PC-3 (cell line): ENCODE results near the gene MAMLD1. TPM values are rescaled to one million over a fixed set of nuclear protein-coding genes. Genes with fewer than 3 reads are reported as not detected.

ENCODE experiments used
- ATAC-seq: fragments of 200-7000 bp; cut with Tn5 transposase; 2 replicates; pipeline ENCODE4 v1.9.1; 2020; ENCODE audit warnings: mild to moderate bottlenecking, moderate library complexity
- BruUV-seq: library from RNA; stranded (reverse); fragments of 400-500 nt; replicated peaks from 2 replicates; lab custom pipeline; 2021; lab: Mats Ljungman, UMichigan
- CTCF ChIA-PET: fragments of 300-600 bp; sonication (Branson Sonifier 250); formaldehyde crosslinking; loops from one replicate; lab custom pipeline; 2022; ENCODE audit warnings: antibody characterized with exemption; lab: Charles Lee
- POLR2A ChIA-PET: fragments of 300-600 bp; sonication (Branson Sonifier 250); formaldehyde crosslinking; loops from one replicate; lab custom pipeline; 2022; ENCODE audit warnings: antibody characterized with exemption; ENCODE audit not compliant: unreplicated experiment; lab: Charles Lee
- DNase-seq: peaks from one replicate; pipeline ENCODE4 v3.0.0-alpha.2; 2015
- H2AFZ ChIP-seq: fragments of 300-600 bp; sonication (generic); 2 replicates; pipeline ENCODE4 v1.6.0; 2016; ENCODE audit warnings: antibody characterized with exemption, low read length
- H3F3A ChIP-seq: fragments of 300-600 bp; sonication (generic); one replicate; pipeline ENCODE4 v1.6.0; 2017; ENCODE audit warnings: antibody characterized with exemption, low read length, control low read depth, mild to moderate bottlenecking; ENCODE audit not compliant: unreplicated experiment
- H3K27ac ChIP-seq: fragments of 300-600 bp; sonication (generic); 2 replicates; pipeline ENCODE4 v1.5.1; 2016; ENCODE audit warnings: mild to moderate bottlenecking, low read length
- H3K27me3 ChIP-seq: fragments of 300-600 bp; sonication (generic); 2 replicates; pipeline ENCODE4 v1.6.1; 2016; ENCODE audit warnings: low read length, mixed read lengths
- H3K36me3 ChIP-seq: fragments of 300-600 bp; sonication (generic); 2 replicates; pipeline ENCODE4 v1.6.1; 2016; ENCODE audit warnings: low read depth, mixed run types, low read length, mixed read lengths
- H3K4me1 ChIP-seq: fragments of 300-600 bp; sonication (generic); 2 replicates; pipeline ENCODE4 v1.5.1; 2016; ENCODE audit warnings: low read length; ENCODE audit not compliant: insufficient read depth
- H3K4me2 ChIP-seq: fragments of 300-600 bp; sonication (generic); 2 replicates; pipeline ENCODE4 v1.6.0; 2016; ENCODE audit warnings: low read length
- H3K4me3 ChIP-seq: fragments of 300-600 bp; sonication (generic); 2 replicates; pipeline ENCODE4 v1.5.1; 2016; ENCODE audit warnings: mild to moderate bottlenecking, low read length, mixed read lengths
- H3K79me2 ChIP-seq: fragments of 300-600 bp; sonication (generic); 2 replicates; pipeline ENCODE4 v1.6.1; 2017; ENCODE audit warnings: low read length, mixed read lengths
- H3K9ac ChIP-seq: fragments of 300-600 bp; sonication (generic); 2 replicates; pipeline ENCODE4 v1.6.0; 2016; ENCODE audit warnings: mild to moderate bottlenecking, low read length
- H3K9me2 ChIP-seq: fragments of 300-600 bp; sonication (generic); replicated peaks from 2 replicates; pipeline ENCODE4 v1.6.1; 2016; ENCODE audit warnings: mixed run types, low read length, mixed read lengths
- H3K9me3 ChIP-seq: fragments of 300-600 bp; sonication (generic); 2 replicates; pipeline ENCODE4 v1.6.1; 2016; ENCODE audit warnings: low read length, mixed read lengths
- H4K20me1 ChIP-seq: fragments of 300-600 bp; sonication (generic); 2 replicates; pipeline ENCODE4 v1.6.1; 2016; ENCODE audit warnings: low read length, mixed read lengths
- EZH2 ChIP-seq: fragments of 300-600 bp; sonication (generic); IDR thresholded peaks from one replicate; pipeline ENCODE4 v1.6.1; 2017; ENCODE audit warnings: antibody characterized with exemption, mild to moderate bottlenecking, low read length; ENCODE audit not compliant: unreplicated experiment
- EZH2phosphoT487 ChIP-seq: fragments of 300-600 bp; sonication (generic); IDR thresholded peaks from 2 replicates; pipeline ENCODE4 v1.6.1; 2018; ENCODE audit warnings: mild to moderate bottlenecking, antibody characterized with exemption, low read length, borderline replicate concordance
- intact Hi-C: fragments of 100-400 bp; cut with micrococcal nuclease; formaldehyde crosslinking; loops from 2 replicates; pipeline ENCODE4 v1.9.0; 2023
- total RNA-seq: library from RNA; depleted of rRNA; stranded (reverse); fragments of >200 nt; gene quantifications from 2 replicates; pipeline ENCODE4 v1.2.3, GENCODE V29; 2014
- TF ChIP-seq, protein P1 (sequence below): fragments of 300-600 bp; sonication (generic); conservative IDR thresholded peaks from 2 replicates; pipeline ENCODE4 v1.5.1; 2017; ENCODE audit warnings: antibody characterized with exemption, low read depth, mild to moderate bottlenecking, low read length

MAMLD1 gene
- total RNA-seq, 1 experiment from 2014 or later, result 2.8 TPM

DNA sequence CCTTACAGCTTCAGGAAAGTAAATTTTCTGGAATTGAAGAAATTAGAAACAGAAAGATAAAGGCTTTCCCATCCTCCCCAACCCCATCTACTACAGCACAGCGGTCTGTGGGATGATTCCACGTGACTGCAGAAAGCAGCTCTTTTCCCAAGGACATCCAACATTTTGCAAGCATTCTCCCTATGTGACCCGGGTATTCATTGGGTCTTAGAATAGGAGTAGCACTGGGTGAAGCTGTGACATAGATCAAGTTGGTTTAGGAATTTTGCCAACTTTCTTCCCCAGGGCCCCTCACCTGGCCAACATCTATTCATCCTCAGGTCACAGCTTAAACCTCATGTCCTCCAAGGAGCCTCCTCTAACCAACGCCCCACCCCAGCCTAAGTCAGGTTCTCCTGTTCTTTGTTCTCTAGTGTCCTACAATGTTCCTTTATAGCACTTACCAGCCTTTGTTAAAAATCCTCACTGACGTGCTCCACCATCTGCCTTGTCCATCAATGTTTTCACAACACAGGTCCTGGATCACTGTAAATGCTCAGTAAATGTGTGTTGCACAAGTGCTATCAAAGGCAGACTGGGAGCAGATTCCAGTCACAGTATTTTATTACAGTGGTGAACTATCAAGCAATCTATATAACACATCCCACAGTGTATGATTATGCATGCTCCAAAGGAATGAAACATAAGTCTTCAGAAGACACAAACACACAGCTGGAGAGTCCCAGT is 124.4 kb downstream of the MAMLD1 start:
- TF ChIP-seq, protein P1, sequence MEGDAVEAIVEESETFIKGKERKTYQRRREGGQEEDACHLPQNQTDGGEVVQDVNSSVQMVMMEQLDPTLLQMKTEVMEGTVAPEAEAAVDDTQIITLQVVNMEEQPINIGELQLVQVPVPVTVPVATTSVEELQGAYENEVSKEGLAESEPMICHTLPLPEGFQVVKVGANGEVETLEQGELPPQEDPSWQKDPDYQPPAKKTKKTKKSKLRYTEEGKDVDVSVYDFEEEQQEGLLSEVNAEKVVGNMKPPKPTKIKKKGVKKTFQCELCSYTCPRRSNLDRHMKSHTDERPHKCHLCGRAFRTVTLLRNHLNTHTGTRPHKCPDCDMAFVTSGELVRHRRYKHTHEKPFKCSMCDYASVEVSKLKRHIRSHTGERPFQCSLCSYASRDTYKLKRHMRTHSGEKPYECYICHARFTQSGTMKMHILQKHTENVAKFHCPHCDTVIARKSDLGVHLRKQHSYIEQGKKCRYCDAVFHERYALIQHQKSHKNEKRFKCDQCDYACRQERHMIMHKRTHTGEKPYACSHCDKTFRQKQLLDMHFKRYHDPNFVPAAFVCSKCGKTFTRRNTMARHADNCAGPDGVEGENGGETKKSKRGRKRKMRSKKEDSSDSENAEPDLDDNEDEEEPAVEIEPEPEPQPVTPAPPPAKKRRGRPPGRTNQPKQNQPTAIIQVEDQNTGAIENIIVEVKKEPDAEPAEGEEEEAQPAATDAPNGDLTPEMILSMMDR, result no peak
- TF ChIP-seq EZH2, result no peak
- TF ChIP-seq EZH2phosphoT487, result no peak
- H3K27ac ChIP-seq, result no peak overlapping the region
- H3K9me3 ChIP-seq, result no peaks in the 10 kb centered on the region
- peaks cover 8% of the 10 kb centered on the region for H3K4me1 ChIP-seq
- no peak overlapping the region for H3K4me3 ChIP-seq
- no peaks in the 10 kb centered on the region for H4K20me1 ChIP-seq
- no peaks in the 10 kb centered on the region for H3K27me3 ChIP-seq
- DNase-seq (no peak), ATAC-seq (no peak)
- no peak overlapping the region for H3K9ac ChIP-seq
- H3F3A ChIP-seq, result no peaks in the 10 kb centered on the region
- H3K9me2 ChIP-seq, result no peaks in the 10 kb centered on the region
- BruUV-seq, result no TSS peak
- no peak overlapping the region for H2AFZ ChIP-seq
- CTCF ChIA-PET, result no interaction called here
- H3K4me2 ChIP-seq, result no peak overlapping the region
- POLR2A ChIA-PET, result no interaction called here
- H3K79me2 ChIP-seq, result no peaks in the 10 kb centered on the region
- intact Hi-C loops, result loop anchor here (2.0 to 10.0 kb wide), 4 partner anchors 97 to 525 kb away; no protein-coding TSS in a partner anchor
- H3K36me3 ChIP-seq, result no peaks in the 10 kb centered on the region

DNA sequence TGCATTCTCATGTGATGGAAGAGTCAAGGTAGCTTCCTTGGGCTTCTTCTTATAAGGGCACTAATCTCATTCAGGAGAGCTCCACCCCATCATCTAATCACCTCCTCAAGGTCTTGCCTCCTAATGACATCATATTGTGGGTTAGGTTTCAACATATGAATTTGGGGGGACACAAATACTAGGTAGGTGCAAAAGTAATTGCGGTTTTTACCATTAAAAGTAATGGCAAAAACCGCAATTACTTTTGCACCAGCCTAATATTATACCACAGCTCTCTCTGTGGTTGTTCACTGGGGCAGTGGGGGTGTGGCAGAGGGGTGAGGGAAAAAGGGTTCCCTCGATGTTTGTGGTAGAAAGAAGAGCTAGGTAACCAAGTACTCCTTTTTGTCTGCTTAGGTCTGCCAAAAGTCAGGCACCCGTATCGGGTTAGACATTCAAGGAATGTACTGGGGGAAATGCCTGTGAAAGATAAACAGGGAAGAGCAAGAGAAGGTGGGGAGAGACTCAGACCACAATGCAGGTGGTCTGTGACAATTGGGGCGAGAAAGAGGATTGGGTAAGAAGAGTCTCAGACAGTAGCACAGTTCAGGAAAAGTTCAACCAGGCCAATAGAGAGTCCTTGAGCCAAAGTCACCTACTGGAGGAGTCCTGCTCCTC is 126.4 kb downstream of the MAMLD1 start:
- no TSS peak for BruUV-seq
- ChIA-PET POLR2A (no interaction called here), CTCF (no interaction called here)
- Histone ChIP-seq H4K20me1 (no peaks in the 10 kb centered on the region), H3K9ac (no peak overlapping the region), H3F3A (no peaks in the 10 kb centered on the region), H3K4me3 (no peak overlapping the region), H3K27me3 (no peaks in the 10 kb centered on the region), H3K9me3 (no peaks in the 10 kb centered on the region), H3K36me3 (no peaks in the 10 kb centered on the region), H3K27ac (no peak overlapping the region), H2AFZ (no peak overlapping the region), H3K9me2 (no peaks in the 10 kb centered on the region), H3K4me1 (no peaks in the 10 kb centered on the region), H3K79me2 (no peaks in the 10 kb centered on the region), H3K4me2 (no peak overlapping the region)
- intact Hi-C loops, result loop anchor here (5.0 to 10.0 kb wide), 3 partner anchors 95 to 527 kb away; no protein-coding TSS in a partner anchor
- ATAC-seq, result no peak
- DNase-seq, result no peak
- TF ChIP-seq EZH2phosphoT487, result no peak
- no peak for TF ChIP-seq EZH2
- TF ChIP-seq, protein P1, result no peak

DNA sequence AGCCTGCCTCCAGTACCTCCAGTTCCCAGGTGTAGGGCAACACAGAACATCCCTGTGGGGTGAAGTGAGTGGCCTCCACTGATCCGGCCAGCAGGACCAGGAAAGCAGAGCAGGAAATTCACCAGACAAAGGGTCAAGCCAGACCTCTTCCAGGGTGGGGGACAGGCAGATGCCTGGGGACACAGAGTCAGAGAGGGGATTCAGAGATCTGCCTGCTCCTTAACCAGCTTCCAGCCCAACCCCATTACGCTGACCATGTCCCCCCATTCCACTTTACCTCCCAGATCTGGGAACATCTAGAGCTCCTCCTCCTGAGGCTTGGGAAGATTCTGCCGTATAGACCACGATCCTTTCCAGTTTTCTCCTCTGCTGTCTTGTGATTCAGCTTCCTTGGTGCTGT is 132.4 kb downstream of the MAMLD1 start:
- POLR2A ChIA-PET, result no interaction called here

More for the DNA sequence above, 132.4 kb downstream of the MAMLD1 start:
- Histone ChIP-seq H3K4me3 (no peak overlapping the region), H3K9me2 (no peaks in the 10 kb centered on the region), H2AFZ (no peak overlapping the region), H3K27me3 (no peaks in the 10 kb centered on the region), H3K79me2 (no peaks in the 10 kb centered on the region), H4K20me1 (no peaks in the 10 kb centered on the region), H3K4me2 (no peak overlapping the region), H3K9ac (no peak overlapping the region), H3K36me3 (no peaks in the 10 kb centered on the region), H3K9me3 (no peaks in the 10 kb centered on the region), H3F3A (no peaks in the 10 kb centered on the region), H3K27ac (no peak overlapping the region), H3K4me1 (no peaks in the 10 kb centered on the region)
- CTCF ChIA-PET, result no interaction called here
- TF ChIP-seq EZH2 (no peak), EZH2phosphoT487 (no peak)
- TF ChIP-seq, protein P1, result no peak
- intact Hi-C loops, result no loop called here
- no peak for ATAC-seq
- no peak for DNase-seq
- BruUV-seq, result no TSS peak
